Measurements from ENCODE around the gene CEL. TPM values are rescaled to one million over a fixed set of nuclear protein-coding genes. Genes with fewer than 3 reads are reported as not detected.
"Not testable (repeated sequence)": the region's sequence is repeated elsewhere in the genome, so short reads cannot be mapped to it uniquely, and the experiment has no call there.

CEL gene
- total and polyA plus RNA-seq, 2 donors from 2014 or later = 1.0 to 16.7 TPM

- peak; percentile 33 for TF ChIP-seq CTCF (IDR thresholded peaks at IDR 0.05; ENCODE audit: borderline replicate concordance, extremely low read depth, insufficient read depth)
- H3K27ac ChIP-seq (ENCODE audit: low read depth in 2 of 2, low read length in 2 of 2); H3K9me3 ChIP-seq (ENCODE audit: control insufficient read depth in 2 of 3, insufficient read depth in 1 of 3, low read length in 3 of 3); intact Hi-C loops (cut with DNase I); H3K4me1 ChIP-seq (ENCODE audit: control insufficient read depth in 2 of 3, insufficient read depth in 2 of 3, low read depth in 1 of 3, low read length in 3 of 3); H3K9ac ChIP-seq (ENCODE audit: low read length in 3 of 3); FAIRE-seq; H3K27me3 ChIP-seq (ENCODE audit: control insufficient read depth, insufficient read depth, low read length); H3K4me3 ChIP-seq (ENCODE audit: low read length in 3 of 3): not testable (repeated sequence)
- H3K36me3 ChIP-seq (ENCODE audit: control insufficient read depth in 2 of 3, insufficient read depth in 3 of 3, low read length in 3 of 3) = peaks cover 0 to 28% (median 19%) of the 10 kb centered on the region in 3 donors
- peak in 3 of 5 donors; percentile 24 to 50 (median 43) for DNase-seq
Measured at GRCh38 chr9:133040892-133041479, 20.8 kb upstream of the CEL start.

DNA sequence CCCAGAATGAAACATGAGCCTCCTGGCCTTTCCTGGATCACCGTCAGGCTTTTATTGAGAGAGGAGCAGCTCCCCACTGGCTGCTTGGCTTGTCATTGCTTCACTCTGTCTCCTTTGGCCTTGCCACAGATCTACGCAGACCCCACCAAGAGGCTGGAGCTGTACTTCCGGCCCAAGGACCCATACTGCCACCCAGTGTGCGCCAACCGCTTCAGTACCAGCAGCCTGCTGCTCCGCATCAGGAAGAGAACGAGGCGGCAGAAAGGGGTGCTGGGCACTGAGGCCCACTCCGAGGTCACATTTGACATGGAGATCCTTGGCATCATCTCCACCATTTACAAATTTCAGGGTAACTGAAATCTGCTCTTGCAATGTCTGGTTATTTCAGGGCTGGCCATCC lies 19.8 kb upstream of the CEL start:
- Histone ChIP-seq H3K36me3 (ENCODE audit: control insufficient read depth in 2 of 3, insufficient read depth in 3 of 3, low read length in 3 of 3) (peaks cover 0 to 34% (median 24%) of the 10 kb centered on the region in 3 donors), H3K9ac (ENCODE audit: low read length in 3 of 3) (no peak overlapping the region), H3K9me3 (ENCODE audit: control insufficient read depth in 2 of 3, insufficient read depth in 1 of 3, low read length in 3 of 3) (no peaks in the 10 kb centered on the region), H3K4me3 (ENCODE audit: low read length in 3 of 3) (no peak overlapping the region), H3K27me3 (ENCODE audit: control insufficient read depth, insufficient read depth, low read length) (no peaks in the 10 kb centered on the region), H3K27ac (ENCODE audit: low read depth in 2 of 2, low read length in 2 of 2) (no peak overlapping the region), H3K4me1 (ENCODE audit: control insufficient read depth in 2 of 3, insufficient read depth in 2 of 3, low read depth in 1 of 3, low read length in 3 of 3) (no peaks in the 10 kb centered on the region)
- intact Hi-C loops (cut with DNase I) = no loop called here
- FAIRE-seq = no peak
- no peak for TF ChIP-seq CTCF (IDR thresholded peaks at IDR 0.05; ENCODE audit: borderline replicate concordance, extremely low read depth, insufficient read depth)
- peak in 1 of 5 donors; percentile 37 for DNase-seq

DNA sequence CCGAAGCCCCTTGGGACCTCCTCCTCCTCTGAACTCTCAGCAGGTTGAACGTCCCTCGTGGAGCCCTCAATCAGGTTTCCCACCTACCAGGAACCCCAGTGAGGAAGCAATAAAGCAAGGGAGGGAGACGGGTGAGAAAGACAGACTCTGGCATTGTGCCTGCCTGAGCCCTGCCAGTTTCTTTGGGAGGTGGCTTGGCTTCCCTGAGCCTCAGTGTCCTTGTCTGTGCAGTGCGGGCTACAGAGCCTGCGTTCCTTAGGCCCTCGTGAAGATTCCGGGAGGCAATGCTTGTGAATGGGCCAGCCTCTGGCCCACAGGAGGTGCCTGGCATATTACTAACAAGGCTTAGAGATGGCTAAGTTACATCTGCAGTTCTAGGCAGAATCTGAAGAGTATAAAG lies 19.1 kb upstream of the CEL start:
- H3K36me3 ChIP-seq (ENCODE audit: control insufficient read depth in 2 of 3, insufficient read depth in 3 of 3, low read length in 3 of 3) = peaks cover 0 to 34% (median 26%) of the 10 kb centered on the region in 3 donors
- intact Hi-C loops (cut with DNase I) = no loop called here

More for the DNA sequence above, 19.1 kb upstream of the CEL start:
- no peak for FAIRE-seq
- no peak for DNase-seq
- H3K9ac ChIP-seq (ENCODE audit: low read length in 3 of 3) = no peak overlapping the region
- H3K27ac ChIP-seq (ENCODE audit: low read depth in 2 of 2, low read length in 2 of 2) = no peak overlapping the region
- no peaks in the 10 kb centered on the region for H3K9me3 ChIP-seq (ENCODE audit: control insufficient read depth in 2 of 3, insufficient read depth in 1 of 3, low read length in 3 of 3)
- H3K27me3 ChIP-seq (ENCODE audit: control insufficient read depth, insufficient read depth, low read length) = no peaks in the 10 kb centered on the region
- H3K4me1 ChIP-seq (ENCODE audit: control insufficient read depth in 2 of 3, insufficient read depth in 2 of 3, low read depth in 1 of 3, low read length in 3 of 3) = no peaks in the 10 kb centered on the region
- TF ChIP-seq CTCF (IDR thresholded peaks at IDR 0.05; ENCODE audit: borderline replicate concordance, extremely low read depth, insufficient read depth) = no peak
- H3K4me3 ChIP-seq (ENCODE audit: low read length in 3 of 3) = no peak overlapping the region
